Naive thymus-derived CD8-positive, alpha-beta T cell (primary cell): Measurements from ENCODE around the gene KCNMB1. TPM values are rescaled to one million over a fixed set of nuclear protein-coding genes. Genes with fewer than 3 reads are reported as not detected.
A peak's percentile ranks its signal among the peaks of the same experiment; 100 is the strongest.

Experiments used
- ATAC-seq, 2 donors: fragments of 150-1000 bp; cut with Tn5 transposase in 1 of 2; sonication (Bioruptor Pico), chemical (Tn5 transposase) in 1 of 2; 1 replicate in 1 of 2; 2 replicates in 1 of 2; pipeline ENCODE4 v1.10.0; 2021; ENCODE audit warnings: mild to moderate bottlenecking in 2 of 2, moderate library complexity in 2 of 2
- POLR2A ChIA-PET: fragments of 350-600 bp; sonication (Branson Sonifier 250); formaldehyde crosslinking; loops from one replicate; lab custom pipeline; 2021; ENCODE audit warnings: antibody characterized with exemption; lab: Charles Lee
- DNase-seq, 10 donors: peaks; one replicate each; pipeline versions ENCODE4 v3.0.0 to v3.0.0-alpha.2; 2020 to 2022
- H3K27ac Mint-ChIP-seq, 10 donors: one replicate each; pipeline ENCODE4 v1.8.0; 2020 to 2022; ENCODE audit warnings: mild to moderate bottlenecking in 10 of 10, mixed read lengths in 10 of 10, moderate library complexity in 4 of 10, inconsistent platforms in 1 of 10
- H3K27me3 Mint-ChIP-seq, 5 donors: one replicate each; pipeline ENCODE4 v1.8.0; 2021 to 2022; ENCODE audit warnings: mixed read lengths in 5 of 5
- H3K36me3 Mint-ChIP-seq, 3 donors: one replicate each; pipeline ENCODE4 v1.8.0; 2020 to 2022; ENCODE audit warnings: mixed read lengths in 3 of 3, mild to moderate bottlenecking in 2 of 3, inconsistent platforms in 1 of 3
- H3K4me1 Mint-ChIP-seq, 4 donors: one replicate each; pipeline ENCODE4 v1.8.0; 2021 to 2022; ENCODE audit warnings: mixed read lengths in 4 of 4
- H3K4me3 Mint-ChIP-seq, 10 donors: one replicate each; pipeline ENCODE4 v1.8.0; 2020 to 2022; ENCODE audit warnings: mild to moderate bottlenecking in 10 of 10, mixed read lengths in 10 of 10, moderate library complexity in 6 of 10, inconsistent platforms in 1 of 10
- H3K9me3 Mint-ChIP-seq, 9 donors: one replicate each; pipeline ENCODE4 v1.8.0; 2020 to 2022; ENCODE audit warnings: mixed read lengths in 9 of 9, mild to moderate bottlenecking in 3 of 9, inconsistent platforms in 1 of 9, moderate library complexity in 1 of 9
- polyA plus RNA-seq, 3 donors: library from polyadenylated mRNA; unstranded; fragments of 300-500 nt; fragmentation: Illumina TruSeq; gene quantifications; one replicate each; pipeline ENCODE4 v1.2.3, GENCODE V29; 2021
- total RNA-seq, 8 experiments: library from RNA in 2 of 8; stranded (reverse) in 2 of 8; gene quantifications; one replicate each; pipeline ENCODE4 v1.2.3 and lab custom pipeline; 2021 to 2026

The KCNMB1 gene
- total and polyA plus RNA-seq, 5 experiments from 2014 or later: 0.06 TPM; not detected in 4

DNA sequence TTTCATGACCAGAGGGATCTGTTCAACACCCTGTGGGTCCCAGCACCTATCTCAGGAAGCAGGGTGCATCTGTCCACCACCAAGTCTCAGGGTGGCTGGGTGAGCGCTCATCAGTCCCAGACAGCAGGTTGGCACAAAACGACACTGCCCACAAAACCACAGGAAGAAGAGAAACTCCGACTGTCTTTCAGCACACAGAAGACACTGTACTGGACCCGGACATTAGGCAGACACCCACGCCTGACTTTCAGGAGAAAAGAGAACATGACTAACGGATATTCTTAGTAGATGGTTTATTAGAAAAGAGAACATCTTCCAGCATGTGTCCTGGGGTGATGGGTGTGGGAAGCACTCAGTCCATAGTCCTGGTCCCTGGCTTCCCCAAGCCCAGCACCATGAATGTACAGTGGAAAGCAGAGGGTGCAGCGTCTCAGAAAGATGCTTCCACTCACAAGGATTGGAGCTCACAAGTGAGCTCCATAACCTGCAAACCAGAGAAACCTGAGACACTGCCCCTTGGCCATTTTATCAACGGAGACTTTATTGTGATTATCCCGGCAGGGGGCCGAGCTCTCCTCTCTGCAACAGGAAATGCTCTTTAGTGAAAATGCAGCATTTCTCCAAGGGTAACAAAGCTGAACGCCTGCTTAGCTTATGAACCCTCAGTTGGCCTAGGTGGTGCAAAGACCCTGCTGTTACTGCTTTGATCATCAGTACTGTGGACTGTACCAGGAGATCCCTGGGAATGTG is 55.8 kb downstream of the KCNMB1 start:
- POLR2A ChIA-PET: interaction anchor here (0.8 to 6.1 kb wide), 12 partner anchors 20 to 110 kb away, joined by 3 to 280 read pairs (median 10); partner anchors contain the start of gene LCP2
- Mint-ChIP-seq H3K4me1 (peaks cover 0 to 44% (median 30%) of the 10 kb centered on the region in 4 donors), H3K36me3 (no peaks in the 10 kb centered on the region), H3K4me3 (peak overlapping the region in 6 of 10 donors; percentile 63 to 91 (median 78)), H3K9me3 (peaks cover 0 to 2% (median 0%) of the 10 kb centered on the region in 9 donors), H3K27ac (no peak overlapping the region), H3K27me3 (no peaks in the 10 kb centered on the region)
- peak; percentile 27 to 45 for ATAC-seq
- peak in 8 of 10 donors; percentile 18 to 59 (median 50) for DNase-seq

DNA sequence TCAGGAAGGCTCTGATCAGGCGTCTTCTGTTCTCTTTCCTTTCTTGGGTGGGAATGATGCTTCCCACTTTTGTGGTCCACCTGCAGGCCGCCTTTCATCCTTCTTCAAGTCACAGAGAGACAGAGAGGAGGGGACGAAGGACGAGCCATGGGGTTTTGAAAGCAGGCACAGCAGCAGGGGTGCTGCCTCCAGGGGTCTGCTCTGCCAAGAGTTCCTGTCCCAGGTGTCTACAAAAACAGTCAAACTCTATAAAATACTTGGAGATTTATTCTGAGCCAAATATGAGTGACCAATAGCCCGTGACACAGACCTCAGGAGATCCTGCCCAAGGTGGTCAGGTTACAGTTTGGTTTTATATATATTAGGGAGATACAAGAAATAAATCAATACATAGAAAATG is 57.1 kb downstream of the KCNMB1 start:
- Mint-ChIP-seq H3K27ac (no peak overlapping the region), H3K36me3 (no peaks in the 10 kb centered on the region), H3K9me3 (peaks cover 0 to 2% (median 0%) of the 10 kb centered on the region in 9 donors), H3K4me1 (peaks cover 0 to 37% (median 17%) of the 10 kb centered on the region in 4 donors), H3K27me3 (no peaks in the 10 kb centered on the region), H3K4me3 (peak overlapping the region in 6 of 10 donors; percentile 34 to 91 (median 78))
- DNase-seq: no peak
- ATAC-seq: no peak
- POLR2A ChIA-PET: interaction anchor here (0.8 to 6.1 kb wide), 9 partner anchors 12 to 70 kb away, joined by 4 to 280 read pairs (median 19); partner anchors contain the start of gene LCP2

DNA sequence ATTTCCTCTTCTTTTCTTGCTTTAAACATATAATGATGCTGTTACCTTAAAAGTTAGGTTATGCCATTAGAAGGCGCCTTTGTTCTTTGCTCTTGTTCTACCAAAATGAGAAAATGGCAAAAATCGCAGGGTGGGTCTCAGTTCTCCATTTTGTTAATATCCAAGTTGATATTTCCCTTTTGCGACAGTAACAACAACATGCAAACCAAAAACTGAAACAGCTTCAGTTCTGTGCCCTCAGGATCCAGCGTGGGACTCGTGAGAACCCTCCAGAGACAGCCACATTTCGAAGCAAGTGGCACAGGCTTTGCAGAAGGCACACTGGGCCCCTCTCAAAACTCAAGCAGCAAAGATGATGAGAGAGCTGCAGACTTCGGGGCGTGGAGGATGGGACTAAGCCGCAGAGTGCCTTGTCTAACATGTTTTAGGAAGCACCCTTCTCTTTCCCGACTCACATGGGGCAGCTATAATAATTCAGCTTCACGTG is 58.6 kb downstream of the KCNMB1 start:
- no peak overlapping the region for H3K27ac Mint-ChIP-seq
- H3K4me1 Mint-ChIP-seq: peaks cover under 1 to 29% (median 8%) of the 10 kb centered on the region in 4 donors
- ATAC-seq (peak; percentile 9 to 24), DNase-seq (peak in 3 of 10 donors; percentile 17 to 29 (median 22))
- POLR2A ChIA-PET: interaction anchor here (1.0 to 6.1 kb wide), 13 partner anchors 11 to 77 kb away, joined by 4 to 280 read pairs (median 9); partner anchors contain the start of gene LCP2
- H3K9me3 Mint-ChIP-seq: peaks cover 0 to 2% (median 0%) of the 10 kb centered on the region in 9 donors
- peak overlapping the region in 3 of 10 donors; percentile 77 to 90 (median 87) for H3K4me3 Mint-ChIP-seq
- H3K27me3 Mint-ChIP-seq: no peaks in the 10 kb centered on the region
- no peaks in the 10 kb centered on the region for H3K36me3 Mint-ChIP-seq

DNA sequence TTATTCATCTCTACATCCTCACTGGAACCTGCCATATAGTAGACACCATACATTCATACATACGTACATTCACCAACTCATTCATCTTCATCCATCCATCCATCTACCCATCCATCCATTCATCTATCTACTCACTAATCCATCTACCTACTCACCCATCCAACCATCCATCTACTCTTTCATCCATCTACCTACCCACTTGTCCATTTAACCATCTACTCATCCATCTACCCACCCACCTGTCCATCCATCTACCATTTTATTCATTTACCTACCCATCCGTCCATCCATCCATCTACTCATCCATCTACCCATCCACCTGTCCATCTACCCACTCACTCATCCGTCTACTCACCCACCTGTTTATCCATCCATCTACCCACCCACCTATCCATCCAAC is 59.6 kb downstream of the KCNMB1 start:
- H3K27me3 Mint-ChIP-seq: no peaks in the 10 kb centered on the region
- H3K27ac Mint-ChIP-seq: no peak overlapping the region

GRCh38 chr5:170327829-170328228 is 61.3 kb downstream of the KCNMB1 start:
- POLR2A ChIA-PET: interaction anchor here (0.7 to 3.2 kb wide), 8 partner anchors 8 to 61 kb away, joined by 3 to 13 read pairs (median 5); partner anchors contain the start of gene LCP2
- ATAC-seq (no peak), DNase-seq (no peak)
- Mint-ChIP-seq H3K9me3 (peaks cover 0 to 2% (median 0%) of the 10 kb centered on the region in 9 donors), H3K4me3 (no peak overlapping the region), H3K36me3 (no peaks in the 10 kb centered on the region), H3K27ac (no peak overlapping the region), H3K27me3 (no peaks in the 10 kb centered on the region), H3K4me1 (peaks cover 12 to 15% (median 13%) of the 10 kb centered on the region in 4 donors)

More for the DNA sequence above, 59.6 kb downstream of the KCNMB1 start:
- Mint-ChIP-seq H3K4me1 (peaks cover 9 to 26% (median 10%) of the 10 kb centered on the region in 4 donors), H3K9me3 (peaks cover 0 to 2% (median 0%) of the 10 kb centered on the region in 9 donors), H3K4me3 (no peak overlapping the region), H3K36me3 (no peaks in the 10 kb centered on the region)
- no peak for DNase-seq
- ATAC-seq: no peak
- POLR2A ChIA-PET: interaction anchor here (1.4 to 6.1 kb wide), 6 partner anchors 16 to 51 kb away, joined by 4 to 280 read pairs (median 12); partner anchors contain the start of gene LCP2

- no peaks in the 10 kb centered on the region for H3K36me3 Mint-ChIP-seq
- POLR2A ChIA-PET: interaction anchor here (0.7 to 3.2 kb wide), 10 partner anchors 10 to 60 kb away, joined by 3 to 13 read pairs (median 4); partner anchors contain the start of gene LCP2
- no peak overlapping the region for H3K4me3 Mint-ChIP-seq
- no peak overlapping the region for H3K27ac Mint-ChIP-seq
- H3K9me3 Mint-ChIP-seq: peaks cover 0 to 2% (median 0%) of the 10 kb centered on the region in 9 donors
- DNase-seq: no peak
- peaks cover 12 to 15% (median 14%) of the 10 kb centered on the region in 4 donors for H3K4me1 Mint-ChIP-seq
- H3K27me3 Mint-ChIP-seq: no peaks in the 10 kb centered on the region
- no peak for ATAC-seq
Observed at GRCh38 chr5:170327168-170327567, 62.0 kb downstream of the KCNMB1 start.

Other genes starting within 250 kb of the KCNMB1 start
- gene C5orf58, start 156.4 kb downstream of the KCNMB1 start, total RNA-seq: not detected
- 1 to 10 TPM in 2 of 3 donors, under 1 TPM in 1; 0.76 to 1.8 (median 1.1) TPM for gene C5orf58, start 156.4 kb downstream of the KCNMB1 start, polyA plus RNA-seq
- gene LCP2, start 91.6 kb downstream of the KCNMB1 start, total RNA-seq: 100 to 1,000 TPM; 299 to 311 TPM
- gene LCP2, start 91.6 kb downstream of the KCNMB1 start, polyA plus RNA-seq: 100 to 1,000 TPM; 119 to 227 (median 198) TPM
- not detected for gene KCNIP1, start 114.7 kb upstream of the KCNMB1 start, total RNA-seq
- gene KCNIP1, start 114.7 kb upstream of the KCNMB1 start, polyA plus RNA-seq: not detected